ENCODE measurements around the gene KIRREL3. TPM values are rescaled to one million over a fixed set of nuclear protein-coding genes. Genes with fewer than 3 reads are reported as not detected.
"Not testable (repeated sequence)": the region's sequence is repeated elsewhere in the genome, so short reads cannot be mapped to it uniquely, and the experiment has no call there.

Gene KIRREL3
- total RNA-seq, 1 donor from 2014 or later = 0.38 TPM

DNA sequence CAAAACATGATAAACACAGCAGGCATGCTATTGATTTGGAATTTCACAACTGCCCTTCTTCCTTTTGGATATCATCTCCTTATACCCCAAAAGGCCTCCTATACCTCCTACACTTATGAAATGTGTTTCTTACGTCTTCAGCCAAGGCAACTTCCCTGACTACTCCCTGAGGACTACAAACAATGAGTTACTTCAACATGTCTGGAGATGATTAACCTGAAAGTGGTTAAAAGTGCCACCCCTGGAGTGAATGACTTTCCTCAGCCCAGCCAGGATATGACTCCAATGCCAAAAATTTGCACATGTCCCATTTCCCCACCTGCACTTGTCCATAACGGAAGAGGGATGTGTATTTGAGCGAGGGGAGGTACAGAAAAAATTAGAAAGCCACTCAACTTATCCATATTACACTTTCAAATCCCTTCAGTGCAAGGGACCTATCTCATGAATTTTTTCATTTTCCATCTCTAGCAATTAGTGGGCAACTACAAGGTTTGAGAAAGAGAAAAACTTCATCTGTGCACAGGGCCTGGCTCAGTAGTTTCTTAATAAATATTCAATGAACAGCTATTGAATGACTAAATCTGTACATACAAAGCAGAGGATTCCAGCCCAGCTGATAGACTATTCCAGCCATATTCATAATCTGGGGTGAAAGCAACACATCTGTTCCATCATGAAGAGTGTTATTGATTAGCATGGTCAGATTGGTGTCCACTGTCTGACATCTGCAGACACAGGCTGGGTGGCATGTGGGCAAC is 36.8 kb downstream of the KIRREL3 start:
- peaks cover 4% of the 10 kb centered on the region for H3K27me3 Mint-ChIP-seq (ENCODE audit: unreplicated experiment)
- H3K4me3 Mint-ChIP-seq (ENCODE audit: unreplicated experiment) = no peak overlapping the region
- DNase-seq (ENCODE audit: low spot score) = no peak
- no peak overlapping the region for H3K27ac Mint-ChIP-seq (ENCODE audit: unreplicated experiment)
- H3K4me1 Mint-ChIP-seq (ENCODE audit: unreplicated experiment) = peaks cover 3% of the 10 kb centered on the region
- TF ChIP-seq, protein P1, sequence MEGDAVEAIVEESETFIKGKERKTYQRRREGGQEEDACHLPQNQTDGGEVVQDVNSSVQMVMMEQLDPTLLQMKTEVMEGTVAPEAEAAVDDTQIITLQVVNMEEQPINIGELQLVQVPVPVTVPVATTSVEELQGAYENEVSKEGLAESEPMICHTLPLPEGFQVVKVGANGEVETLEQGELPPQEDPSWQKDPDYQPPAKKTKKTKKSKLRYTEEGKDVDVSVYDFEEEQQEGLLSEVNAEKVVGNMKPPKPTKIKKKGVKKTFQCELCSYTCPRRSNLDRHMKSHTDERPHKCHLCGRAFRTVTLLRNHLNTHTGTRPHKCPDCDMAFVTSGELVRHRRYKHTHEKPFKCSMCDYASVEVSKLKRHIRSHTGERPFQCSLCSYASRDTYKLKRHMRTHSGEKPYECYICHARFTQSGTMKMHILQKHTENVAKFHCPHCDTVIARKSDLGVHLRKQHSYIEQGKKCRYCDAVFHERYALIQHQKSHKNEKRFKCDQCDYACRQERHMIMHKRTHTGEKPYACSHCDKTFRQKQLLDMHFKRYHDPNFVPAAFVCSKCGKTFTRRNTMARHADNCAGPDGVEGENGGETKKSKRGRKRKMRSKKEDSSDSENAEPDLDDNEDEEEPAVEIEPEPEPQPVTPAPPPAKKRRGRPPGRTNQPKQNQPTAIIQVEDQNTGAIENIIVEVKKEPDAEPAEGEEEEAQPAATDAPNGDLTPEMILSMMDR (IDR thresholded peaks at IDR 0.05; ENCODE audit: unreplicated experiment) = no peak
- H3K9me3 Mint-ChIP-seq (ENCODE audit: unreplicated experiment) = no peaks in the 10 kb centered on the region
- H3K36me3 Mint-ChIP-seq (ENCODE audit: low read depth, unreplicated experiment) = no peaks in the 10 kb centered on the region

DNA sequence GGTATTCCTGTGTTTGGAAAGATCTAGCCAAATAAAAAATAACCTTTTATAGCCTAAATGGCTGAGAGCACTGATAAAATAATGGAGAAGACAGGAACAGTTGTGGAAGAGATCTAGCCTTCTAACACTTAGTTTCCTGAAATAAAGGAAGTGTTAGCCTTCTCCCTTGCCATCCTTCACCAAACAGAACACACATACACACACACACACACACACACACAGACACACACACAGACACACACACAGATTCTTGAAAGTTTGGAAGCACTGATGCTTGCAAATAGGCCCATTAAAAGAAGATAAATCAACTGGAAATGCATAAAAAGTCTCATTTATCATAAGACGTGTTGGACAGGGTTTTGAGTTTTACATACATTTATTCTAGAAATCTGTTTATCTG is 37.5 kb downstream of the KIRREL3 start:
- H3K36me3 Mint-ChIP-seq (ENCODE audit: low read depth, unreplicated experiment) = no peaks in the 10 kb centered on the region
- H3K4me1 Mint-ChIP-seq (ENCODE audit: unreplicated experiment) = peaks cover 3% of the 10 kb centered on the region
- H3K4me3 Mint-ChIP-seq (ENCODE audit: unreplicated experiment) = no peak overlapping the region
- TF ChIP-seq, protein P1 (IDR thresholded peaks at IDR 0.05; ENCODE audit: unreplicated experiment) = no peak
- H3K27ac Mint-ChIP-seq (ENCODE audit: unreplicated experiment) = no peak overlapping the region
- no peaks in the 10 kb centered on the region for H3K9me3 Mint-ChIP-seq (ENCODE audit: unreplicated experiment)
- peaks cover 4% of the 10 kb centered on the region for H3K27me3 Mint-ChIP-seq (ENCODE audit: unreplicated experiment)
- DNase-seq (ENCODE audit: low spot score) = no peak

GRCh38 chr11:126959700-126960099 is 40.9 kb downstream of the KIRREL3 start:
- TF ChIP-seq, protein P1 (IDR thresholded peaks at IDR 0.05; ENCODE audit: unreplicated experiment) = no peak
- H3K9me3 Mint-ChIP-seq (ENCODE audit: unreplicated experiment) = no peaks in the 10 kb centered on the region
- no peak for DNase-seq (ENCODE audit: low spot score)
- peaks cover 5% of the 10 kb centered on the region for H3K27me3 Mint-ChIP-seq (ENCODE audit: unreplicated experiment)
- H3K27ac Mint-ChIP-seq (ENCODE audit: unreplicated experiment) = no peak overlapping the region
- no peaks in the 10 kb centered on the region for H3K36me3 Mint-ChIP-seq (ENCODE audit: low read depth, unreplicated experiment)
- peaks cover 3% of the 10 kb centered on the region for H3K4me1 Mint-ChIP-seq (ENCODE audit: unreplicated experiment)
- H3K4me3 Mint-ChIP-seq (ENCODE audit: unreplicated experiment) = no peak overlapping the region

DNA sequence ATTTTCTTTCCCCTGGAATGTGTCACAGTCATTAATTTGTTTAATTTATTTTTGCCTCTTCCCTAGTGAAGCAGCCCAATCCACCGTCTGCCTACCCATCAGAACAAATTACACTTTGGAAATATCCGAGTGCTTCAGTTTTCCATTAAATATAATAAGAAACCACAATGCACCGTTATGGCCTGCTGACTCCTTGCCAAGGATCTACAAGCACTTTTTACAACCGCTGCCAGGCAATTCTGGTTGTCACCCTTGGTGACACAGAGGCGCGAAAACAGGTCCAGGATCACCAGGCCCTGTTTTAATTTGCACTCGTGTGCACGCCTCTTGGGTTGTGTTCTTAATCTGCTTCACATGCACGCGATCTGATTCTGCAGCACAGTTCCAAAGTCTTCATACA is 43.9 kb downstream of the KIRREL3 start:
- no peaks in the 10 kb centered on the region for H3K4me1 Mint-ChIP-seq (ENCODE audit: unreplicated experiment)
- H3K27ac Mint-ChIP-seq (ENCODE audit: unreplicated experiment) = no peak overlapping the region
- DNase-seq (ENCODE audit: low spot score) = no peak
- TF ChIP-seq, protein P1 (IDR thresholded peaks at IDR 0.05; ENCODE audit: unreplicated experiment) = no peak
- H3K4me3 Mint-ChIP-seq (ENCODE audit: unreplicated experiment) = no peak overlapping the region
- no peaks in the 10 kb centered on the region for H3K9me3 Mint-ChIP-seq (ENCODE audit: unreplicated experiment)
- no peaks in the 10 kb centered on the region for H3K36me3 Mint-ChIP-seq (ENCODE audit: low read depth, unreplicated experiment)
- H3K27me3 Mint-ChIP-seq (ENCODE audit: unreplicated experiment) = peaks cover 4% of the 10 kb centered on the region

DNA sequence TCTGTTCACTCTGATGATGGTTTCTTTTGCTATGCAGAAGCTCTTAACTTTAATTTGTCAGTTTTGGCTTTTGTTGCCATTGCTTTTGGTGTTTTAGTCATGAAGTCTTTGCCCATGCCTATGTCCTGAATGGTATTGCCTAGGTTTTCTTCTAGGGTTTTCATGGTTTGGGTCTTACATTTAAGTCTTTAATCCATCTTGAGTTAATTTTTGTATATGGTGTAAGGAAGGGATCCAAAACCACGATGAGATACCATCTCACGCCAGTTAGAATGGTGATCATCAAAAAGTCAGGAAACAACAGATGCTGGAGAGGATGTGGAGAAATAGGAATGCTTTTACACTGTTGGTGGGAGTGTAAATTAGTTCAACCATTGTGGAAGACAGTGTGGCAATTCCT is 48.0 kb downstream of the KIRREL3 start:
- not testable (repeated sequence) for H3K27me3 Mint-ChIP-seq (ENCODE audit: unreplicated experiment); H3K27ac Mint-ChIP-seq (ENCODE audit: unreplicated experiment); H3K4me1 Mint-ChIP-seq (ENCODE audit: unreplicated experiment); H3K9me3 Mint-ChIP-seq (ENCODE audit: unreplicated experiment); H3K4me3 Mint-ChIP-seq (ENCODE audit: unreplicated experiment); H3K36me3 Mint-ChIP-seq (ENCODE audit: low read depth, unreplicated experiment); DNase-seq (ENCODE audit: low spot score)
